Caco-2 (cell line): ENCODE data around the gene COTL1. TPM values are rescaled to one million over a fixed set of nuclear protein-coding genes. Genes with fewer than 3 reads are reported as not detected.

Experiments used
- BruUV-seq: library from RNA; stranded (reverse); fragments of 400-500 nt; replicated peaks from 2 replicates; lab custom pipeline; 2021; lab: Mats Ljungman, UMichigan
- CTCF ChIA-PET: fragments of 300-600 bp; sonication (Branson Sonifier 250); formaldehyde crosslinking; loops from one replicate; lab custom pipeline; 2022; ENCODE audit warnings: antibody characterized with exemption; lab: Charles Lee
- POLR2A ChIA-PET: fragments of 300-600 bp; sonication (Branson Sonifier 250); formaldehyde crosslinking; loops from one replicate; lab custom pipeline; 2022; ENCODE audit warnings: antibody characterized with exemption; lab: Charles Lee
- DNase-seq, 2 experiments: peaks; one replicate each; pipeline versions ENCODE4 v3.0.0 to v3.0.0-alpha.2; 2020 to 2022
- H3K27me3 ChIP-seq: replicated peaks from 2 replicates; pipeline ENCODE4 v1.6.0; 2011; ENCODE audit warnings: low read length; ENCODE audit not compliant: control insufficient read depth, insufficient read depth
- H3K36me3 ChIP-seq: 2 replicates; pipeline ENCODE4 v1.5.1; 2011; ENCODE audit warnings: low read length; ENCODE audit not compliant: control insufficient read depth, insufficient read depth
- H3K4me1 ChIP-seq: fragments of 250-450 bp; sonication (Bioruptor Pico); 2 replicates; pipeline ENCODE4 v1.5.1; 2020; ENCODE audit warnings: mild to moderate bottlenecking
- H3K4me3 ChIP-seq: 2 replicates; pipeline ENCODE4 v1.5.1; 2011; ENCODE audit warnings: low read depth, mild to moderate bottlenecking, control low read depth, low read length
- H3K9me3 ChIP-seq: fragments of 250-450 bp; sonication (Bioruptor Pico); 2 replicates; pipeline ENCODE4 v1.5.1; 2020; ENCODE audit warnings: mild to moderate bottlenecking, moderate library complexity
- H3K27ac Mint-ChIP-seq: one replicate; pipeline ENCODE4 v1.8.0; 2022; ENCODE audit warnings: mixed read lengths; ENCODE audit not compliant: unreplicated experiment
- H3K27me3 Mint-ChIP-seq: one replicate; pipeline ENCODE4 v1.8.0; 2022; ENCODE audit warnings: mixed read lengths; ENCODE audit not compliant: insufficient read depth, unreplicated experiment
- H3K36me3 Mint-ChIP-seq: one replicate; pipeline ENCODE4 v1.8.0; 2022; ENCODE audit warnings: mild to moderate bottlenecking, mixed read lengths; ENCODE audit not compliant: insufficient read depth, unreplicated experiment
- H3K4me1 Mint-ChIP-seq: one replicate; pipeline ENCODE4 v1.8.0; 2022; ENCODE audit warnings: low read depth, mixed read lengths; ENCODE audit not compliant: unreplicated experiment
- H3K4me3 Mint-ChIP-seq: one replicate; pipeline ENCODE4 v1.8.0; 2022; ENCODE audit warnings: mild to moderate bottlenecking, moderate library complexity, mixed read lengths; ENCODE audit not compliant: unreplicated experiment
- H3K9me3 Mint-ChIP-seq: one replicate; pipeline ENCODE4 v1.8.0; 2022; ENCODE audit warnings: mixed read lengths; ENCODE audit not compliant: unreplicated experiment
- CTCF ChIP-seq, 2 experiments: fragments of 200-600 bp in 1 of 2; IDR thresholded peaks; 1 replicate in 1 of 2; 2 replicates in 1 of 2; pipeline versions ENCODE4 v1.5.1 to v1.8.0; 2011 to 2022; ENCODE audit warnings: antibody characterized with exemption in 1 of 2, control low read depth in 1 of 2, inconsistent platforms in 1 of 2, low read depth in 1 of 2, low read length in 1 of 2, mild to moderate bottlenecking in 1 of 2, moderate library complexity in 1 of 2; ENCODE audit not compliant: insufficient read depth in 1 of 2, severe bottlenecking in 1 of 2, unreplicated experiment in 1 of 2
- intact Hi-C: fragments of 100-400 bp; cut with micrococcal nuclease; formaldehyde crosslinking; loops from one replicate; pipeline ENCODE4 v1.10.0; 2022; ENCODE audit not compliant: unreplicated experiment
- total RNA-seq: library from RNA; stranded (reverse); gene quantifications from 2 replicates; pipeline ENCODE4 v1.2.3, GENCODE V29; 2022

Gene COTL1
- total RNA-seq, 1 experiment from 2014 or later = 434 TPM

DNA sequence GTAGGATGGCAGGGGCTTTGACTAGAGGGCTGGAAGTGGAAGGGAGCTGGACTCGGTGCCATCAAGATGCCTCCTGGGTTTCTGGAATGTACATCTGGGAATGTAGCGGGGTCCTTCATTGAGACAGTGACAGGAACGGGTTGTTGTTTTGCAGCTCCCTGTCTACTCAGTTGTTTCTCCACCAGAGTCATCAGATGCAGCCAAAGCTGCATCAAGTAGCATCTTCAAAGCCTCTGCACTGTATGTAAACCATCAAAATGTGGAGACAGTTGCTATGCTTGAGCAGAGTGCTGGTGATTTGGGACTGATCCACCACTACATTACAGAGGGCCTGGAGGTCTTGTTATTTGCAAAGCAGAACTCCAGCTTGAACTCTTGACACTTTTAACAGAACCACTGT lies 88.3 kb downstream of the COTL1 start:
- Mint-ChIP-seq H3K4me1 (peaks cover 34% of the 10 kb centered on the region), H3K27ac (peak overlapping the region; percentile 5), H3K4me3 (no peak overlapping the region), H3K36me3 (peaks cover 27% of the 10 kb centered on the region), H3K27me3 (no peaks in the 10 kb centered on the region), H3K9me3 (peaks cover 12% of the 10 kb centered on the region)
- POLR2A ChIA-PET = no interaction called here
- H3K4me1 ChIP-seq = peaks cover 37% of the 10 kb centered on the region
- no peak for TF ChIP-seq CTCF (IDR thresholded peaks at IDR 0.05; ENCODE audit: insufficient read depth in 1 of 2, low read depth in 1 of 2, low read length in 1 of 2, severe bottlenecking in 1 of 2, unreplicated experiment in 1 of 2)
- no peak overlapping the region for H3K4me3 ChIP-seq
- CTCF ChIA-PET = interaction anchor here (0.6 to 1.0 kb wide), 2 partner anchors 87 to 125 kb away, joined by 3 read pairs; no protein-coding TSS in a partner anchor
- peaks cover 6% of the 10 kb centered on the region; the same call in 1 of the 2 replicates for H3K9me3 ChIP-seq
- no peaks in the 10 kb centered on the region for H3K27me3 ChIP-seq
- intact Hi-C loops = no loop called here
- no peak for DNase-seq
- no TSS peak for BruUV-seq
- H3K36me3 ChIP-seq = 0 out of 2 replicates have a peak, but pooled peaks cover 1% of the 10 kb centered on the region

- H3K4me1 ChIP-seq = peaks cover 24% of the 10 kb centered on the region
- Mint-ChIP-seq H3K4me1 (peaks cover 34% of the 10 kb centered on the region), H3K4me3 (no peak overlapping the region), H3K27ac (no peak overlapping the region), H3K9me3 (peaks cover 12% of the 10 kb centered on the region), H3K36me3 (peaks cover 27% of the 10 kb centered on the region), H3K27me3 (no peaks in the 10 kb centered on the region)
- TF ChIP-seq CTCF (IDR thresholded peaks at IDR 0.05; ENCODE audit: insufficient read depth in 1 of 2, low read depth in 1 of 2, low read length in 1 of 2, severe bottlenecking in 1 of 2, unreplicated experiment in 1 of 2) = no peak
- H3K9me3 ChIP-seq = peaks cover 6% of the 10 kb centered on the region; the same call in 1 of the 2 replicates
- ChIA-PET CTCF (no interaction called here), POLR2A (no interaction called here)
- H3K27me3 ChIP-seq = no peaks in the 10 kb centered on the region
- DNase-seq = no peak
- no TSS peak for BruUV-seq
- 0 out of 2 replicates have a peak, but pooled peaks cover 1% of the 10 kb centered on the region for H3K36me3 ChIP-seq
- intact Hi-C loops = no loop called here
- no peak overlapping the region for H3K4me3 ChIP-seq
Observed at GRCh38 chr16:84528322-84528721, 89.6 kb downstream of the COTL1 start.

DNA sequence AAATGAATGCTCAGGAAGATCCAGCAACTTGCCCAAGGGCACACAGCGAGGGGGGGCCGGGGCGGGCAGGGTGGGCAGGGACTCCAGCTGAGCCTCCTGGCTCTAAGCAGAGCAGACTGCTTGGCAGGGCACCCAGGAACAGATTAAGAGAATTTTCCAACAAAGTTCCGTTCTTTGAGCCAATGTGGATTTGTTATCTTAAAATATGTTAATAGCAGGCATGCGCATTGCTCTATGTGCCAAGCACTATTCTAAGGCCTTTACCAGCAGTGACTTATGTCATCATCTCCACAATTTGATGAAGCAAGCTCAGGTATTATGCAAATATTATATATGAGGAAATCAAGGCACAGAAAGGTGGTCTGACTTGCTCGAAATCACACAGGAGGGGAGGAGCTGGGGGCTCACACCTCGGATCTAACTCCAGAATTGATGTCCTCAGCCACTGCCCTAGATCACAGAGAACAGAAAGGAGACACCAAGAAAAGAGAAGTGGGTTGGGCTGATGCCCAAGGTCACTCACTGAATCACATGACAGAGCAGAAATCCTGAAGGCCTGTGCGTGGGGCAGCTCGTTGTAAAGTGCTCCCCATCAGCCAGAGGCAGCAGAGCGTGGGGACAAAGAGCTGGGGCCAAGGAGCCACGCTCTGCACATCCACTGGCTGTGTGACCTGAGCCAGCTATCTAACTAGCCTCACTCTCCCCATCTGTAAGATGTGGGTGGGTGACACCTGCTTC lies 90.2 kb downstream of the COTL1 start:
- no peaks in the 10 kb centered on the region for H3K27me3 ChIP-seq
- Mint-ChIP-seq H3K4me3 (no peak overlapping the region), H3K27ac (peak overlapping the region; percentile 58), H3K27me3 (no peaks in the 10 kb centered on the region), H3K36me3 (peaks cover 31% of the 10 kb centered on the region), H3K9me3 (peaks cover 12% of the 10 kb centered on the region), H3K4me1 (peaks cover 30% of the 10 kb centered on the region)
- H3K4me3 ChIP-seq = no peak overlapping the region
- 0 out of 2 replicates have a peak, but pooled peaks cover 1% of the 10 kb centered on the region for H3K36me3 ChIP-seq
- TF ChIP-seq CTCF (IDR thresholded peaks at IDR 0.05; ENCODE audit: insufficient read depth in 1 of 2, low read depth in 1 of 2, low read length in 1 of 2, severe bottlenecking in 1 of 2, unreplicated experiment in 1 of 2) = no peak
- no peak for DNase-seq
- ChIA-PET CTCF (no interaction called here), POLR2A (no interaction called here)
- no TSS peak for BruUV-seq
- peaks cover 6% of the 10 kb centered on the region; the same call in 1 of the 2 replicates for H3K9me3 ChIP-seq
- intact Hi-C loops = no loop called here
- H3K4me1 ChIP-seq = peaks cover 18% of the 10 kb centered on the region
